H1 (cell line): ENCODE data around the gene IL2RA. TPM values are rescaled to one million over a fixed set of nuclear protein-coding genes. Genes with fewer than 3 reads are reported as not detected.

Experiments
- EGR1 ChIP-seq: IDR thresholded peaks from 2 replicates; pipeline ENCODE4 v1.6.1; 2011; ENCODE audit warnings: low read depth, low read length, borderline replicate concordance
- POLR2AphosphoS5 ChIP-seq: IDR thresholded peaks from 2 replicates; pipeline ENCODE4 v1.6.1; 2011; ENCODE audit warnings: low read depth, low read length
- POU5F1 ChIP-seq: IDR thresholded peaks from 2 replicates; pipeline ENCODE4 v1.6.1; 2011; ENCODE audit warnings: low read depth, mild to moderate bottlenecking, low read length, moderate library complexity
- SAP30 ChIP-seq: fragments of 300-600 bp; sonication (generic); IDR thresholded peaks from 2 replicates; pipeline ENCODE4 v1.7.1; 2012; ENCODE audit warnings: low read length, moderate library complexity, mild to moderate bottlenecking, inconsistent platforms; ENCODE audit not compliant: insufficient read depth, insufficient replicate concordance
- polyA plus RNA-seq, 7 experiments: library from polyadenylated mRNA; depleted of rRNA in 3 of 7; stranded (reverse) in 5 of 7; unstranded in 2 of 7; fragments of >200 nt in 5 of 7; fragments of 200-250 nt in 2 of 7; gene quantifications; 1 replicate in 5 of 7; 2 replicates in 1 of 7; 4 replicates in 1 of 7; pipeline versions ENCODE4 v1.2.1 to v1.2.3, GENCODE V29; 2011 to 2013; ENCODE audit warnings: missing spikeins in 2 of 7, mixed read lengths in 2 of 7
- total RNA-seq: library from RNA; stranded (reverse); fragmentation: NEBNext Ultra II Directional; extraction: Animal tissue kit (Norgen Biotek cat#: 25700); gene quantifications from 2 replicates; pipeline ENCODE4 v1.2.1, GENCODE V29; 2021

IL2RA gene
- total and polyA plus RNA-seq, 2 of the 8 experiments (the other 6 are each of a cell fraction or from before 2014, with no cell fraction given): not detected

DNA sequence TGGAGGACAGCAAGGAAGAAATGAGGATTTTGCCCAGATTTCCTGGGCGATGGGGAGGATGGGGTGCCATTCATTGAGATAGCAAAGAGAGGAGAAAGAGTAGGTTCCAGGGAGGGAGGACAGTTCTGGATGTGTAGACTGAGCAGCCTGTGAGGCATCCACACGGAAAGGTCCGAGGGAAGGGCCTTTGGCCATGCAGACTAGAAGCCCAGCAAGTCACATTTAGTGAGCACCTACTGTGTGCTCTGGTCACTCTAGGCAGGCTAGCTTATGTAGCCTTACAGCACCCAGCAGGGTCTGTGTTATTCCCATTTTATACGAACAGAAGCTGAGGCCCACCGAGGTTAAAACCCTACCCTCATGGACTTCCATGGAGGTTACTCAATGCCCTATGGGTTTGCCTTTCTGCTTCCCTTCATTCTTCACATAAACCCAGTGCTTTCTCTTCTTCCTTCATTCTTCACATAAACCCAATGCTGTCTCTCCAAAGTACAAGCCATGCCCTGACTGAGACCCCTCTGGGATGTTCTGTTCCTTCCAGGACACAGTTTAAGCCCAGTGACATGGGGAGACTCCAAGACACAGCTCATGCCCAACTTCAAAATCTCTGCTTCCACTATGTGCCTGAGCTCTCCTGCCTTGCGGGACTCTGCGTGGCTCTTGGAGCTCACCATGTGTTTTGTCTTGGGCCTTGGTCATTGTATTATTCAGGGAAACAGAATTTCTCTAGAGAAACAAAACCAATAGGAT, 13.7 kb downstream of the IL2RA start (continued):
- TF ChIP-seq EGR1: no peak
- no peak for TF ChIP-seq POLR2AphosphoS5
- no peak for TF ChIP-seq SAP30
- TF ChIP-seq POU5F1: no peak
